GM12873 (cell line): ENCODE data around the gene LHX4.

Source experiments
- CTCF ChIP-seq: IDR thresholded peaks from 2 replicates; pipeline ENCODE4 v1.5.1; 2012; ENCODE audit warnings: low read depth, mild to moderate bottlenecking, moderate library complexity, low read length, control low read depth; ENCODE audit not compliant: insufficient read depth; ENCODE audit errors: missing control alignments

The LHX4 gene

GRCh38 chr1:180273066-180273465 is 43.0 kb downstream of the LHX4 start:
- no peak for TF ChIP-seq CTCF

GRCh38 chr1:180274221-180274620 is 44.2 kb downstream of the LHX4 start:
- TF ChIP-seq CTCF, result no peak

GRCh38 chr1:180275726-180276125 is 45.7 kb downstream of the LHX4 start:
- no peak for TF ChIP-seq CTCF

- TF ChIP-seq CTCF, result no peak
Observed at GRCh38 chr1:180277476-180278193, 47.6 kb downstream of the LHX4 start.

GRCh38 chr1:180278194-180278515 is 48.1 kb downstream of the LHX4 start:
- TF ChIP-seq CTCF, result no peak

GRCh38 chr1:180278596-180279395 is 48.7 kb downstream of the LHX4 start:
- TF ChIP-seq CTCF, result no peak

- no peak for TF ChIP-seq CTCF
Observed at GRCh38 chr1:180279651-180280050, 49.6 kb downstream of the LHX4 start.
